B cell (primary cell): ENCODE data around the gene TMEM253. TPM values are rescaled to one million over a fixed set of nuclear protein-coding genes. Genes with fewer than 3 reads are reported as not detected.

Source experiments
- ATAC-seq: fragments of 200-7000 bp; cut with Tn5 transposase; one replicate; pipeline ENCODE4 v1.10.0; 2021; ENCODE audit warnings: low read depth, mild to moderate bottlenecking, moderate number of reproducible peaks, moderate library complexity
- CTCF ChIA-PET: fragments of 350-600 bp; sonication (Branson Sonifier 250); formaldehyde crosslinking; loops from one replicate; lab custom pipeline; 2021; ENCODE audit warnings: antibody characterized with exemption, inconsistent platforms; lab: Charles Lee
- POLR2A ChIA-PET: fragments of 350-600 bp; sonication (Branson Sonifier 250); formaldehyde crosslinking; loops from one replicate; lab custom pipeline; 2021; ENCODE audit warnings: antibody characterized with exemption; lab: Charles Lee
- DNase-seq: peaks from one replicate; pipeline ENCODE4 v3.0.0; 2013
- H2AFZ ChIP-seq: 2 replicates; pipeline ENCODE4 v1.6.1; 2012; ENCODE audit warnings: mild to moderate bottlenecking, low read depth, low read length; ENCODE audit not compliant: insufficient read depth, poor library complexity, severe bottlenecking
- H3K27ac ChIP-seq, 2 donors: 1 replicate in 1 of 2; 2 replicates in 1 of 2; pipeline ENCODE4 v1.5.1; 2012 to 2013; ENCODE audit warnings: low read length in 2 of 2, mild to moderate bottlenecking in 2 of 2, moderate library complexity in 1 of 2
- H3K27me3 ChIP-seq, 4 experiments: fragments of 200-600 bp in 1 of 4; sonication (generic) in 1 of 4; replicated peaks in 1 of 4; 1 replicate in 2 of 4; 2 replicates in 2 of 4; pipeline versions ENCODE4 v1.6.1 to v1.7.0; 2013 to 2016; ENCODE audit warnings: low read length in 3 of 4, mild to moderate bottlenecking in 2 of 4, mixed read lengths in 1 of 4, moderate library complexity in 1 of 4; ENCODE audit not compliant: insufficient read depth in 4 of 4, control insufficient read depth in 3 of 4; ENCODE audit errors: control extremely low read depth in 1 of 4
- H3K36me3 ChIP-seq, 2 experiments: replicated peaks in 1 of 2; 1 replicate in 1 of 2; 2 replicates in 1 of 2; pipeline versions ENCODE4 v1.6.1 to v1.7.1; 2013; ENCODE audit warnings: low read length in 1 of 2; ENCODE audit not compliant: insufficient read depth in 2 of 2, control insufficient read depth in 1 of 2; ENCODE audit errors: control extremely low read depth in 1 of 2, extremely low read depth in 1 of 2
- H3K4me1 ChIP-seq, 2 donors: fragments of 200-600 bp in 1 of 2; sonication (generic) in 1 of 2; 1 replicate in 1 of 2; 2 replicates in 1 of 2; pipeline versions ENCODE4 v1.5.1 to v1.6.1; 2013 to 2017; ENCODE audit warnings: low read length in 2 of 2; ENCODE audit not compliant: control insufficient read depth in 2 of 2, insufficient read depth in 2 of 2
- H3K4me2 ChIP-seq: replicated peaks from 2 replicates; pipeline ENCODE3; 2012; ENCODE audit warnings: mild to moderate bottlenecking, low read depth, low read length; ENCODE audit not compliant: poor library complexity, severe bottlenecking
- H3K4me3 ChIP-seq, 5 experiments: fragments of 200-600 bp in 1 of 5; sonication (generic) in 1 of 5; 1 replicate in 3 of 5; 2 replicates in 2 of 5; pipeline versions ENCODE4 v1.5.1 to v1.7.0; 2011 to 2016; ENCODE audit warnings: low read length in 4 of 5, mild to moderate bottlenecking in 4 of 5, low read depth in 2 of 5, control low read depth in 1 of 5, moderate library complexity in 1 of 5; ENCODE audit not compliant: insufficient read depth in 1 of 5; ENCODE audit errors: control extremely low read depth in 1 of 5, extremely low read depth in 1 of 5
- H3K79me2 ChIP-seq: fragments of 200-600 bp; sonication (generic); one replicate; pipeline ENCODE4 v1.6.0; 2016; ENCODE audit warnings: low read length; ENCODE audit not compliant: control insufficient read depth, insufficient read depth
- H3K9ac ChIP-seq: fragments of 200-600 bp; sonication (generic); 2 replicates; pipeline ENCODE4 v1.6.1; 2017; ENCODE audit warnings: mild to moderate bottlenecking, low read length, moderate library complexity
- H3K9me3 ChIP-seq, 3 donors: one replicate each; pipeline versions ENCODE4 v1.6.1 to v1.7.1; 2013; ENCODE audit warnings: low read length in 2 of 3; ENCODE audit not compliant: control insufficient read depth in 2 of 3, insufficient read depth in 1 of 3; ENCODE audit errors: control extremely low read depth in 1 of 3
- H4K20me1 ChIP-seq: 2 replicates; pipeline ENCODE4 v1.6.0; 2012; ENCODE audit warnings: mild to moderate bottlenecking, low read length; ENCODE audit not compliant: insufficient read depth, control insufficient read depth, poor library complexity, severe bottlenecking
- H3K27ac Mint-ChIP-seq: one replicate; pipeline ENCODE4 v1.8.0; 2021; ENCODE audit warnings: mixed read lengths
- H3K27me3 Mint-ChIP-seq: one replicate; pipeline ENCODE4 v1.8.0; 2021; ENCODE audit warnings: mixed read lengths
- H3K4me1 Mint-ChIP-seq: one replicate; pipeline ENCODE4 v1.8.0; 2021; ENCODE audit warnings: mixed read lengths
- H3K4me3 Mint-ChIP-seq: one replicate; pipeline ENCODE4 v1.8.0; 2021; ENCODE audit warnings: mixed read lengths
- H3K9me3 Mint-ChIP-seq: one replicate; pipeline ENCODE4 v1.8.0; 2022; ENCODE audit warnings: mixed read lengths; ENCODE audit not compliant: insufficient read depth
- EZH2 ChIP-seq: IDR thresholded peaks from 2 replicates; pipeline ENCODE4 v1.6.1; 2012; ENCODE audit warnings: borderline replicate concordance, low read depth, mild to moderate bottlenecking, moderate library complexity, low read length; ENCODE audit not compliant: insufficient read depth, poor library complexity, severe bottlenecking
- WGBS: methylation state at CpG from one replicate; pipeline ENCODE4 v1.1.5; 2013; ENCODE audit warnings: missing lambda C conversion rate; ENCODE audit not compliant: insufficient coverage; 5-methylcytosine and 5-hydroxymethylcytosine counted together
- intact Hi-C: fragments of 100-400 bp; cut with micrococcal nuclease; formaldehyde crosslinking; loops from one replicate; pipeline ENCODE4 v1.10.0; 2022
- polyA plus RNA-seq: library from polyadenylated mRNA; depleted of rRNA; stranded (reverse); fragments of >200 nt; gene quantifications from 2 replicates; pipeline ENCODE4 v1.2.3, GENCODE V29; 2012
- total RNA-seq, 2 donors: library from RNA; stranded (reverse); fragments of 120-200 nt in 1 of 2; gene quantifications; 1 replicate in 1 of 2; 2 replicates in 1 of 2; pipeline versions ENCODE4 v1.2.3 to v1.2.4, GENCODE V29; 2013 to 2022
- TF ChIP-seq, protein P1 (sequence below): fragments of 200-600 bp; IDR thresholded peaks from one replicate; pipeline ENCODE4 v1.8.0; 2022; ENCODE audit warnings: antibody characterized with exemption, mild to moderate bottlenecking

TMEM253 gene
- total and polyA plus RNA-seq, 2 donors (not counting 1 experiment from before 2014, with no cell fraction given): not detected

DNA sequence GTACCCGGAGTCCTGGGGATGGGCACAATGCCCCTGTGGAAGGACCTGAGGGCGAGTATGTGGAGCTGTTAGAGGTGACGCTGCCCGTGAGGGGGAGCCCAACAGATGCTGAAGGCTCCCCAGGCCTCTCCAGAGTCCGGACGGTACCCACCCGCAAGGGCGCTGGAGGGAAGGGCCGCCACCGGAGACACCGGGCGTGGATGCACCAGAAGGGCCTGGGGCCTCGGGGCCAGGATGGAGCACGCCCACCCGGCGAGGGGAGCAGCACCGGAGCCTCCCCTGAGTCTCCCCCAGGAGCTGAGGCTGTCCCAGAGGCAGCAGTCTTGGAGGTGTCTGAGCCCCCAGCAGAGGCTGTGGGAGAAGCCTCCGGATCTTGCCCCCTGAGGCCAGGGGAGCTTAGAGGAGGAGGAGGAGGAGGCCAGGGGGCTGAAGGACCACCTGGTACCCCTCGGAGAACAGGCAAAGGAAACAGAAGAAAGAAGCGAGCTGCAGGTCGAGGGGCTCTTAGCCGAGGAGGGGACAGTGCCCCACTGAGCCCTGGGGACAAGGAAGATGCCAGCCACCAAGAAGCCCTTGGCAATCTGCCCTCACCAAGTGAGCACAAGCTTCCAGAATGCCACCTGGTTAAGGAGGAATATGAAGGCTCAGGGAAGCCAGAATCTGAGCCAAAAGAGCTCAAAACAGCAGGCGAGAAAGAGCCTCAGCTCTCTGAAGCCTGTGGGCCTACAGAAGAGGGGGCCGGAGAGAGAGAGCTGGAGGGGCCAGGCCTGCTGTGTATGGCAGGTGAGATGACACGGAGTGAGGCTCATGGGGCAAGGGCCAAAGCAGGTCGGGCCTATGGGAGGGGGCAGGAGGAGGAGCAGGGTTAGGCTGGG is 26.2 kb upstream of the TMEM253 start:
- Histone ChIP-seq H2AFZ (no peak overlapping the region), H3K4me2 (no peak overlapping the region), H3K4me3 (no peak overlapping the region), H3K36me3 (no peaks in the 10 kb centered on the region), H3K9ac (no peak overlapping the region), H3K27ac (no peak overlapping the region), H4K20me1 (no peaks in the 10 kb centered on the region), H3K9me3 (peaks cover 0 to 8% (median 0%) of the 10 kb centered on the region in 3 donors), H3K4me1 (peaks cover 22 to 26% of the 10 kb centered on the region in 2 donors), H3K79me2 (no peaks in the 10 kb centered on the region), H3K27me3 (peaks cover 0 to 34% (median 8%) of the 10 kb centered on the region in 4 experiments)
- Mint-ChIP-seq H3K9me3 (no peaks in the 10 kb centered on the region), H3K4me1 (peaks cover 32% of the 10 kb centered on the region), H3K4me3 (no peak overlapping the region), H3K27me3 (peaks cover 10% of the 10 kb centered on the region), H3K27ac (no peak overlapping the region)
- TF ChIP-seq, protein P1, sequence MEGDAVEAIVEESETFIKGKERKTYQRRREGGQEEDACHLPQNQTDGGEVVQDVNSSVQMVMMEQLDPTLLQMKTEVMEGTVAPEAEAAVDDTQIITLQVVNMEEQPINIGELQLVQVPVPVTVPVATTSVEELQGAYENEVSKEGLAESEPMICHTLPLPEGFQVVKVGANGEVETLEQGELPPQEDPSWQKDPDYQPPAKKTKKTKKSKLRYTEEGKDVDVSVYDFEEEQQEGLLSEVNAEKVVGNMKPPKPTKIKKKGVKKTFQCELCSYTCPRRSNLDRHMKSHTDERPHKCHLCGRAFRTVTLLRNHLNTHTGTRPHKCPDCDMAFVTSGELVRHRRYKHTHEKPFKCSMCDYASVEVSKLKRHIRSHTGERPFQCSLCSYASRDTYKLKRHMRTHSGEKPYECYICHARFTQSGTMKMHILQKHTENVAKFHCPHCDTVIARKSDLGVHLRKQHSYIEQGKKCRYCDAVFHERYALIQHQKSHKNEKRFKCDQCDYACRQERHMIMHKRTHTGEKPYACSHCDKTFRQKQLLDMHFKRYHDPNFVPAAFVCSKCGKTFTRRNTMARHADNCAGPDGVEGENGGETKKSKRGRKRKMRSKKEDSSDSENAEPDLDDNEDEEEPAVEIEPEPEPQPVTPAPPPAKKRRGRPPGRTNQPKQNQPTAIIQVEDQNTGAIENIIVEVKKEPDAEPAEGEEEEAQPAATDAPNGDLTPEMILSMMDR: no peak
- no peak for TF ChIP-seq EZH2
- ChIA-PET CTCF (interaction anchor here (0.6 to 6.2 kb wide), 4 partner anchors 32 to 173 kb away, joined by 3 to 133 read pairs (median 4); no protein-coding TSS in a partner anchor), POLR2A (no interaction called here)
- DNase-seq (no peak), ATAC-seq (no peak)
- intact Hi-C loops: no loop called here
- WGBS: 94% methylated on average over 24 of the region's 26 CpGs
